ENCODE results near the gene RREB1.

- no peak for TF ChIP-seq CTCF (tag by site-specific recombination; IDR thresholded peaks at IDR 0.05)
- TF ChIP-seq ZBTB7A (tag by site-specific recombination; IDR thresholded peaks at IDR 0.05; ENCODE audit: low read depth): no peak
- TF ChIP-seq ZNF121 (tag by site-specific recombination; IDR thresholded peaks at IDR 0.05): no peak
- no peak for TF ChIP-seq ZNF274 (IDR thresholded peaks at IDR 0.05; ENCODE audit: low read length)
- no peak for TF ChIP-seq ZNF274 (tag by site-specific recombination; IDR thresholded peaks at IDR 0.05; ENCODE audit: borderline replicate concordance)
- no peak for TF ChIP-seq ZNF76 (tag by site-specific recombination; IDR thresholded peaks at IDR 0.05; ENCODE audit: borderline replicate concordance, low read depth)
- no peak for TF ChIP-seq MEIS1 (CRISPR knock-in tag; IDR thresholded peaks at IDR 0.05; ENCODE audit: borderline replicate concordance)
- no peak for TF ChIP-seq PRDM1 (tag by site-specific recombination; IDR thresholded peaks at IDR 0.05)
- no peak for TF ChIP-seq ZNF423 (tag by site-specific recombination; IDR thresholded peaks at IDR 0.05)
- no peak for TF ChIP-seq YY1 (tag by site-specific recombination; IDR thresholded peaks at IDR 0.05)
Observed at GRCh38 chr6:7147051-7147671, 39.4 kb downstream of the RREB1 start.
